Caco-2 (cell line): ENCODE measurements around the gene URI1. TPM values are rescaled to one million over a fixed set of nuclear protein-coding genes. Genes with fewer than 3 reads are reported as not detected.

Source experiments
- BruUV-seq: library from RNA; stranded (reverse); fragments of 400-500 nt; replicated peaks from 2 replicates; lab custom pipeline; 2021; lab: Mats Ljungman, UMichigan
- CTCF ChIA-PET: fragments of 300-600 bp; sonication (Branson Sonifier 250); formaldehyde crosslinking; loops from one replicate; lab custom pipeline; 2022; ENCODE audit warnings: antibody characterized with exemption; lab: Charles Lee
- POLR2A ChIA-PET: fragments of 300-600 bp; sonication (Branson Sonifier 250); formaldehyde crosslinking; loops from one replicate; lab custom pipeline; 2022; ENCODE audit warnings: antibody characterized with exemption; lab: Charles Lee
- DNase-seq, 2 experiments: peaks; one replicate each; pipeline versions ENCODE4 v3.0.0 to v3.0.0-alpha.2; 2020 to 2022
- H3K27me3 ChIP-seq: replicated peaks from 2 replicates; pipeline ENCODE4 v1.6.0; 2011; ENCODE audit warnings: low read length; ENCODE audit not compliant: control insufficient read depth, insufficient read depth
- H3K36me3 ChIP-seq: 2 replicates; pipeline ENCODE4 v1.5.1; 2011; ENCODE audit warnings: low read length; ENCODE audit not compliant: control insufficient read depth, insufficient read depth
- H3K4me1 ChIP-seq: fragments of 250-450 bp; sonication (Bioruptor Pico); 2 replicates; pipeline ENCODE4 v1.5.1; 2020; ENCODE audit warnings: mild to moderate bottlenecking
- H3K4me3 ChIP-seq: 2 replicates; pipeline ENCODE4 v1.5.1; 2011; ENCODE audit warnings: low read depth, mild to moderate bottlenecking, control low read depth, low read length
- H3K9me3 ChIP-seq: fragments of 250-450 bp; sonication (Bioruptor Pico); 2 replicates; pipeline ENCODE4 v1.5.1; 2020; ENCODE audit warnings: mild to moderate bottlenecking, moderate library complexity
- H3K27ac Mint-ChIP-seq: one replicate; pipeline ENCODE4 v1.8.0; 2022; ENCODE audit warnings: mixed read lengths; ENCODE audit not compliant: unreplicated experiment
- H3K27me3 Mint-ChIP-seq: one replicate; pipeline ENCODE4 v1.8.0; 2022; ENCODE audit warnings: mixed read lengths; ENCODE audit not compliant: insufficient read depth, unreplicated experiment
- H3K36me3 Mint-ChIP-seq: one replicate; pipeline ENCODE4 v1.8.0; 2022; ENCODE audit warnings: mild to moderate bottlenecking, mixed read lengths; ENCODE audit not compliant: insufficient read depth, unreplicated experiment
- H3K4me1 Mint-ChIP-seq: one replicate; pipeline ENCODE4 v1.8.0; 2022; ENCODE audit warnings: low read depth, mixed read lengths; ENCODE audit not compliant: unreplicated experiment
- H3K4me3 Mint-ChIP-seq: one replicate; pipeline ENCODE4 v1.8.0; 2022; ENCODE audit warnings: mild to moderate bottlenecking, moderate library complexity, mixed read lengths; ENCODE audit not compliant: unreplicated experiment
- H3K9me3 Mint-ChIP-seq: one replicate; pipeline ENCODE4 v1.8.0; 2022; ENCODE audit warnings: mixed read lengths; ENCODE audit not compliant: unreplicated experiment
- CTCF ChIP-seq, 2 experiments: fragments of 200-600 bp in 1 of 2; IDR thresholded peaks; 1 replicate in 1 of 2; 2 replicates in 1 of 2; pipeline versions ENCODE4 v1.5.1 to v1.8.0; 2011 to 2022; ENCODE audit warnings: antibody characterized with exemption in 1 of 2, control low read depth in 1 of 2, inconsistent platforms in 1 of 2, low read depth in 1 of 2, low read length in 1 of 2, mild to moderate bottlenecking in 1 of 2, moderate library complexity in 1 of 2; ENCODE audit not compliant: insufficient read depth in 1 of 2, severe bottlenecking in 1 of 2, unreplicated experiment in 1 of 2
- intact Hi-C: fragments of 100-400 bp; cut with micrococcal nuclease; formaldehyde crosslinking; loops from one replicate; pipeline ENCODE4 v1.10.0; 2022; ENCODE audit not compliant: unreplicated experiment
- total RNA-seq: library from RNA; stranded (reverse); gene quantifications from 2 replicates; pipeline ENCODE4 v1.2.3, GENCODE V29; 2022

Gene URI1
- total RNA-seq, 1 experiment from 2014 or later, result 59.5 TPM

GRCh38 chr19:30049226-30049625, 107.2 kb downstream of the URI1 start:
- Mint-ChIP-seq H3K9me3 (no peaks in the 10 kb centered on the region), H3K27me3 (no peaks in the 10 kb centered on the region), H3K36me3 (no peaks in the 10 kb centered on the region), H3K4me1 (no peaks in the 10 kb centered on the region), H3K27ac (no peak overlapping the region), H3K4me3 (no peak overlapping the region)
- Histone ChIP-seq H3K9me3 (no peaks in the 10 kb centered on the region), H3K27me3 (no peaks in the 10 kb centered on the region), H3K4me1 (no peaks in the 10 kb centered on the region), H3K36me3 (no peaks in the 10 kb centered on the region), H3K4me3 (no peak overlapping the region)
- no TSS peak for BruUV-seq
- intact Hi-C loops, result no loop called here
- no peak for DNase-seq
- no peak for TF ChIP-seq CTCF (IDR thresholded peaks at IDR 0.05; ENCODE audit: insufficient read depth in 1 of 2, low read depth in 1 of 2, low read length in 1 of 2, severe bottlenecking in 1 of 2, unreplicated experiment in 1 of 2)
- ChIA-PET CTCF (no interaction called here), POLR2A (interaction anchor here (0.6 kb wide), 1 partner anchor 434 kb away, joined by 5 read pairs; no protein-coding TSS in a partner anchor)

- H3K9me3 Mint-ChIP-seq, result no peaks in the 10 kb centered on the region
- CTCF ChIA-PET, result no interaction called here
- no peaks in the 10 kb centered on the region for H3K4me1 Mint-ChIP-seq
- H3K4me3 Mint-ChIP-seq, result no peak overlapping the region
- intact Hi-C loops, result no loop called here
- no peaks in the 10 kb centered on the region for H3K36me3 ChIP-seq
- BruUV-seq, result no TSS peak
- H3K4me1 ChIP-seq, result no peaks in the 10 kb centered on the region
- no peak overlapping the region for H3K4me3 ChIP-seq
- H3K27me3 ChIP-seq, result no peaks in the 10 kb centered on the region
- no peaks in the 10 kb centered on the region for H3K27me3 Mint-ChIP-seq
- POLR2A ChIA-PET, result no interaction called here
- no peak overlapping the region for H3K27ac Mint-ChIP-seq
- H3K36me3 Mint-ChIP-seq, result no peaks in the 10 kb centered on the region
- TF ChIP-seq CTCF (IDR thresholded peaks at IDR 0.05; ENCODE audit: insufficient read depth in 1 of 2, low read depth in 1 of 2, low read length in 1 of 2, severe bottlenecking in 1 of 2, unreplicated experiment in 1 of 2), result no peak
- H3K9me3 ChIP-seq, result no peaks in the 10 kb centered on the region
- no peak for DNase-seq
Observed at GRCh38 chr19:30049846-30050667, 108.0 kb downstream of the URI1 start.

DNA sequence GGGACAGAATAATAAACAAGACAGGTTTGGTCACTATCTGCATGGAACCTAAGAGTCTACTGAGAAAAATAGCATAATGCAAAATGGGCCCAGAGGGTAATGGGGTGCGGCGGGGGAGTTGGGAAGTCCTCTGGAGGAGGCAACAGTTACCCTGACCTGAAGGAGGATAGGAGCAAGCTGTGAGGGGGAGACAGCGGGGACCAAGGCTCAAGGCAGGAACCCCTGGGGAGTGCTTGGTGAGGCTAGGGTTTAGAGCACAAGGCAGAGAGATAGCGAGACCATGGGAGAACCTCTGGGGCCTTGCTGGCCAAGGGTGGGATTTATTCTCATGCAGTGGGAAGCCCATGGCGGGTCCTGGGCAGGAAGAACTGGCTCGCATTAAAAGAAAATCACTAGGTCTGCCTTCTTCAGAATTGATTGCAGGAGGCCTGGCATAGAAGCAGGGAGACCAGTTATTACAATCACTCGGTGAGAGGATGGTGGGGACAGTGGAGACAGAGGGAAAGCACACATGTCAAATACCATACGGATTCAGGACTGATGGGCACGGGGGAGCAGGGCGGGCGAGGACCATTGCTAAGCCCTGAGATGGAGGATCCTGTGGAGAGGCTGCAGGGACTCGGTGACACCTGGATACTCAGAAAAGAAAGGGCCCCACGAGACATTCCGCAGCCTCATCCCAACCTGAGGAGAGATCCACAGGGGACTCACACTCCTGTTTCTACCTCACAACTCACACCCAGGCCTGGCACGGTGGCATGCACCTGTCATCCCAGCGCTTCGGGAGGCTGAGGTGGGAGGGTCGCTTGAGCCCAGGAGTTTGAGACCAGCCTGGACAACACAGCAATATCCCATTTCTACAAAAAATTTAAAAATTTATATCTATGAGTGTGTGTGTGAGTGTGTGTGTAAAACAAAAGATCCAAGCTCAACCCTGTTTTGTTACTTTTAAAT, 110.4 kb downstream of the URI1 start:
- ChIA-PET POLR2A (no interaction called here), CTCF (no interaction called here)
- Mint-ChIP-seq H3K27ac (no peak overlapping the region), H3K27me3 (peaks cover 4% of the 10 kb centered on the region), H3K4me1 (no peaks in the 10 kb centered on the region), H3K9me3 (peaks cover 8% of the 10 kb centered on the region), H3K4me3 (no peak overlapping the region), H3K36me3 (no peaks in the 10 kb centered on the region)
- H3K4me3 ChIP-seq, result no peak overlapping the region
- no peaks in the 10 kb centered on the region for H3K4me1 ChIP-seq
- no peak for DNase-seq
- TF ChIP-seq CTCF (IDR thresholded peaks at IDR 0.05; ENCODE audit: insufficient read depth in 1 of 2, low read depth in 1 of 2, low read length in 1 of 2, severe bottlenecking in 1 of 2, unreplicated experiment in 1 of 2), result no peak
- H3K27me3 ChIP-seq, result no peaks in the 10 kb centered on the region
- no peaks in the 10 kb centered on the region for H3K9me3 ChIP-seq
- intact Hi-C loops, result no loop called here
- BruUV-seq, result no TSS peak
- H3K36me3 ChIP-seq, result no peaks in the 10 kb centered on the region
